Measurements from ENCODE around the gene AMY1A.
"Not testable (repeated sequence)": the region's sequence is repeated elsewhere in the genome, so short reads cannot be mapped to it uniquely, and the experiment has no call there.

The AMY1A gene

DNA sequence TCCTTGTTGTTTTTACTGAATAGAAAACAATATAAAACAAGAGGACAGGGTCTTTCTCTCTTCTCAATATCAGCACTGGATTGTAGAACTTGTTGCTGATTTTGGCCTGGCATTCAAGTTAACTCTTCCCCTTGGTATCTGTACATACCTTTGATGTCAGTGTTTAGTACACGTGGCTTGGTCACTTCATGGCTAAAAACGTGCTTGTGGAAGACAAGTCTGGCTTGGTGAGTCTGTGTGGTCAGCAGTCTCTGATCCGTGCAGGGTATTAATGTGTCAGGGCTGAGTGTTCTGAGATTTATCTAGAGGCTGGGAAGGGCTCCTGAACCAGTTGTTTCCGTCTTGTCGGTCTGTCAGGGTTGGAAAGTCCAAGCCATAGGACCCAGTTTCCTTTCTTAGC is at the start of gene AMY1A:
AMY1A (plus strand) TSS at position 301 of the 400 bp plus-strand sequence. CDS start 571 bp downstream, outside the sequence.
- DNase-seq (ENCODE audit: low read depth, low spot score), result not testable (repeated sequence)

DNA sequence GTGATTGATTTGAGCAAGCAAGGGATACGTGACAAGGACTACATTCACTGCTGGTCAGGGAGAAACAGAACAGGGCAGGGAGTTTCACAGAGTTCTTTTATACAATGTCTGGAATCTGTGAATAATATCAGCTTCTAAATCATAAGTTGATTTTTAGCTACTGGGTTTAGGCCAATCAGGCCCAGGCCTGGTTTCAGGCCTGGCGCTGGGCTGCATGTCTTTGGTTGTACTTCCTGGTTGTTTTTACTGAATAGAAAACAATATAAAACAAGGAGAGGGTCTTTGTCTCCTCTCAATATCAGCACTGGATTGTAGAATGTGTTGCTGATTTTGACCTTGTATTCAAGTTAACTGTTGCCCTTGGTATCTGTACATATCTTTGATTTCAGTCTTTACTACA is 39.2 kb upstream of the AMY1A start:
- no peak for DNase-seq (ENCODE audit: low read depth, low spot score)

DNA sequence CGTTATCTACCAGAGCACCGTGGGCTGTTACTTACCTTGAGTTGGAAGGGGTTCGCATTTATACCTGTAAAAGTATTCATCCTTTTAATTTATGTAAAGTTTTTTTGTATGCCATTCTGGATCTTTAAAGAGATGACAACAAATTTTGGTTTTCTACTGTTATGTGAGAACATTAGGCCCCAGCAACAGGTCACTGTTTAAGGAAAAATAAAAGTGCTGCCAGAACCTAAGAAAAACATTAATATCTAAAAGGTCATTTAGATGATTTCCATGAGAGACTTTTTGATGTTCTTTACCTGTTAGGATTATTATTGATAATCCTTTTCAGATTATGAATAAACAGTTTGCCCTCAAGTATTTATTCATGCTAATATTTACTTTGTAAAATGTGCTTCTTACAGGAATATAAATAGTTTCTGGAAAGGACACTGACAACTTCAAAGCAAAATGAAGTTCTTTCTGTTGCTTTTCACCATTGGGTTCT is 38.5 kb upstream of the AMY1A start, which contains the start of gene AMY2A:
AMY2A (plus strand) TSS at position 434 of the 484 bp plus-strand sequence; CDS start at position 448, 14 bp downstream.
- DNase-seq (ENCODE audit: low read depth, low spot score), result not testable (repeated sequence)

DNA sequence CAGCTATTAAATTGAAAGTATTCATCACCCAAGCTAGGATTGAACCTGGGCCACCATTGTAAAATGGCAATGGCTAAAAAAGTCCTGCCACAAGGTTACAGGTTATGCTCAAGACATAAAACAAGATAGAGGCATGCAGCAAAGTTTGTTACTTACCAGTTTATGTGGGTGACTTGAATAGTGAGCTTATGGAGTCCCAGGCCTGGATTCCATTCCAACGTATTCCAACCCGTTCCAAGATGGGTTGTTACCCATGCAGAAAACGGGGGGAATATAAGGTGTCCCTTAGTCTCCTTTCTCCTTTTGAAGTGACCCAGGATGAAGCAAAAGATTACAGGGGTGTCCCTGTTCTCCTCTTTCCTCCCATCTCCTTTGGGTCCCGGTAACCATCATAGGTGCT is 28.1 kb upstream of the AMY1A start:
- DNase-seq (ENCODE audit: low read depth, low spot score), result not testable (repeated sequence)

DNA sequence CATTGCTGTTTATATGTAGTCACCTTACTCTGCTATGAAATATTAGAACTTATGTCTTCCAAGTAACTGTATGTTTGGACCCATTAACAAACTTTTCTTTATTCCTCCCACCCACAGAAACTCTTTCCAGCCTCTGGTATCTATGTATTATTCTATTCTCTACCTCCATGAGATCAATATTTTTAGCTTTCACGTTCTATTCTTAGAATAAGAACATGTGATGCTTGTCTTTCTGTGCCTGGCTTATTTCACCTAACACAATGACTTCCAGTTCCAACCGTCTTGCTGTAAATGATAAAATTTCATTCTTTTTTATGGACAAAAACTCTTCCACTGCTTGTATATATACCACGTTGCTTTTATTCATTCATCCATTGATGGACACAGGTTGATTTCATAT is 14.4 kb upstream of the AMY1A start:
- not testable (repeated sequence) for DNase-seq (ENCODE audit: low read depth, low spot score)

DNA sequence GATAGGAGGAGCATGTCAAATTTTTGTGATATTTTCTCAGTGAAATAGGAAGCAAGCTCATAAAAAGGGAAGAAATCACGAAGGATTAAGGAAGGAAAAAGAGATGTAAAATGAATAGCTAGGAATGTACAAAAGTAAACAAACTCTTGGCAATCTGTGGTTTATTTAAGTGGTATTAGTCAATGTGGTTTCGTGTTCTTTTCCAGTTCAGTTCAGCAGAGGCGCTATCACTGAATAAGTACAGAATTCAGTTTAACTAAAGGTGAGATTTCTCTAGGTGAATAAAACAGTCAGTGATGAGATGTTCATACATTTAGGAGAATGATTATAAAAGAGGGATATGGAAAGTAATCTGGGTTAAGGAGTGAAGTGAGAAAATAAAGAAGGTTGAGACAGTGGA is 11.7 kb upstream of the AMY1A start:
- not testable (repeated sequence) for DNase-seq (ENCODE audit: low read depth, low spot score)

DNA sequence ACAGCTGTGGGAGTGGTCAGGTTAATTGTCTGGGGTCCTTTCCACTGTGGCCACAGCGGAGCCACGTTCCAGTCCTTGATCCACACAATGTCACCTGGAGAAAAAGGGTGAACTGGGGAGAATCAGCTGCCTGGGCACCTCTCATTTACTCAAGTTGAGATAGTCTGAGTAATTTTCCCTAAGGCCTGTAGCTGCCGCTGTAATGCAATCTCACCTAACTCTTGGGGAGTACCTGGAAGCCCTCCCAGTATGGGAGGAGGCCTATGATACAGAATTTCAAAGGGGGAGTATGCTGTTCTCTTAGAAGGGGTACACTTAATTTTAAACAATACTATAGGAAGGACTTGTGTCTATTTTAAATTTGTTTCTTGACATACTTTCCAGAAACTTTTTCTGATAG is 5.3 kb upstream of the AMY1A start:
- not testable (repeated sequence) for DNase-seq (ENCODE audit: low read depth, low spot score)

DNA sequence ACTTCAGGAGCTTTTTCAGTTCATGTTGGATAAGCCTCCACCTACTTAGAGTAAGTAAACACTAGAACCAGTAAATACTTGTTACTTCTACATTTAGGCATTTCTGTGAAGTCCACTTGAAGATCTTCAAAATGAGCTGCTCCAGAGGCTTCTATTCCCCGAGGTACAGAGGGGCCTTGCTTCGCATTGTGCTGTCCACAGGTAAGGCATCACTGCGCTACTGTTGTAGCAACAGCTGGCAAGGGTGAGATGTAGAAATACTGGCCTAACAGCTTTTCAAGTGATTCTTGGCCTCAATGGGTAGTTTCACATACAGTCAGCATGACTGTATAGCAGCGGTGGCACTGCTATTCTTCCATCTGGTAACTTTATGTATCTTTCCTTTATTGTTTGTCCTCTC is 4.7 kb upstream of the AMY1A start:
- DNase-seq (ENCODE audit: low read depth, low spot score), result not testable (repeated sequence)

DNA sequence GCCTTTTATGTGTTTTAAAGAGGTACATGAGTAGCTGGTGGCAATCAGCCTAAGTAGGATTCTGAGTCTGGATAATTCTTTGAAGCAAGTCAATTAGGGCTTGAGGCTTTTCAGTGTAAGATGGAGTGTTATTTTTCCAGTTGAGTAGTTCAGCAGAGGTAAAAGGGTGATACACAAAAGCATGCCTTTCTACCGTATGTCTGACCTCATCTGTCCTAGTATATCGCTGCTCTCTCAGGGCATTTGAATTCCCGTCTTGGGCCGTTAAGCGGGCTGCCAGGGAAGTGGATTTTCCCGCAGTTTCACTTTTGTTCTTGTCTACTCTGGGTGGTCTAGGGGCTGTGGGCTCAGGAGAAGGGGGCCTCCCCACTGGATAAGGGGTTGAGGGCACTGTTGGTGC is 1.4 kb upstream of the AMY1A start:
- DNase-seq (ENCODE audit: low read depth, low spot score), result not testable (repeated sequence)

DNA sequence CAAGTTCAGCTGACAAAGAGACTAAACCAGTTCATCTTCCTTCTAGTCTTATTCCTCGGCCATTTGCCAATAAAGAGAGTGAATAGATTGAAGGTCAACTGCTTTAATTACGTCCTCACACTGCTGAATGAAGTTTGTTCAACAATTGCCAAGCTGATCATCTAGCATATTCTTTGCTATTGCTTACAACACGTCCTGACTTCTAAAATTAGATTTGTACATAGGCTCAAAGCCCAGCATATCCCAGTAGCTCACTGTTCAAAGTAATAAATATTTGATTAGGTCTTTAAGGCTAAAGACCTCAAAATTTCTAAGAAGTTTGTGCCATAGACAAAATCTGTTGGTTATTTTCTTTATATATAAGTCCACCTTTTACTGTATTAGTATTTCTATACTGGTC is 20.8 kb downstream of the AMY1A start:
- DNase-seq (ENCODE audit: low read depth, low spot score), result not testable (repeated sequence)

DNA sequence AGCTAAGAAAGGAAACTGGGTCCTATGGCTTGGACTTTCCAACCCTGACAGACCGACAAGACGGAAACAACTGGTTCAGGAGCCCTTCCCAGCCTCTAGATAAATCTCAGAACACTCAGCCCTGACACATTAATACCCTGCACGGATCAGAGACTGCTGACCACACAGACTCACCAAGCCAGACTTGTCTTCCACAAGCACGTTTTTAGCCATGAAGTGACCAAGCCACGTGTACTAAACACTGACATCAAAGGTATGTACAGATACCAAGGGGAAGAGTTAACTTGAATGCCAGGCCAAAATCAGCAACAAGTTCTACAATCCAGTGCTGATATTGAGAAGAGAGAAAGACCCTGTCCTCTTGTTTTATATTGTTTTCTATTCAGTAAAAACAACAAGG is 40.5 kb downstream of the AMY1A start, which contains the start of gene AMY1B:
AMY1B (minus strand) TSS at position 101 of the 400 bp plus-strand sequence. CDS start 571 bp downstream, outside the sequence.
- DNase-seq (ENCODE audit: low read depth, low spot score), result not testable (repeated sequence)

DNA sequence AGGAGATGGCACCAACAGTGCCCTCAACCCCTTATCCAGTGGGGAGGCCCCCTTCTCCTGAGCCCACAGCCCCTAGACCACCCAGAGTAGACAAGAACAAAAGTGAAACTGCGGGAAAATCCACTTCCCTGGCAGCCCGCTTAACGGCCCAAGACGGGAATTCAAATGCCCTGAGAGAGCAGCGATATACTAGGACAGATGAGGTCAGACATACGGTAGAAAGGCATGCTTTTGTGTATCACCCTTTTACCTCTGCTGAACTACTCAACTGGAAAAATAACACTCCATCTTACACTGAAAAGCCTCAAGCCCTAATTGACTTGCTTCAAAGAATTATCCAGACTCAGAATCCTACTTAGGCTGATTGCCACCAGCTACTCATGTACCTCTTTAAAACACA is 41.9 kb downstream of the AMY1A start:
- DNase-seq (ENCODE audit: low read depth, low spot score), result not testable (repeated sequence)

DNA sequence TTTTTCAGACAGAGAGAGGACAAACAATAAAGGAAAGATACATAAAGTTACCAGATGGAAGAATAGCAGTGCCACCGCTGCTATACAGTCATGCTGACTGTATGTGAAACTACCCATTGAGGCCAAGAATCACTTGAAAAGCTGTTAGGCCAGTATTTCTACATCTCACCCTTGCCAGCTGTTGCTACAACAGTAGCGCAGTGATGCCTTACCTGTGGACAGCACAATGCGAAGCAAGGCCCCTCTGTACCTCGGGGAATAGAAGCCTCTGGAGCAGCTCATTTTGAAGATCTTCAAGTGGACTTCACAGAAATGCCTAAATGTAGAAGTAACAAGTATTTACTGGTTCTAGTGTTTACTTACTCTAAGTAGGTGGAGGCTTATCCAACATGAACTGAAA is 45.1 kb downstream of the AMY1A start:
- DNase-seq (ENCODE audit: low read depth, low spot score), result not testable (repeated sequence)

DNA sequence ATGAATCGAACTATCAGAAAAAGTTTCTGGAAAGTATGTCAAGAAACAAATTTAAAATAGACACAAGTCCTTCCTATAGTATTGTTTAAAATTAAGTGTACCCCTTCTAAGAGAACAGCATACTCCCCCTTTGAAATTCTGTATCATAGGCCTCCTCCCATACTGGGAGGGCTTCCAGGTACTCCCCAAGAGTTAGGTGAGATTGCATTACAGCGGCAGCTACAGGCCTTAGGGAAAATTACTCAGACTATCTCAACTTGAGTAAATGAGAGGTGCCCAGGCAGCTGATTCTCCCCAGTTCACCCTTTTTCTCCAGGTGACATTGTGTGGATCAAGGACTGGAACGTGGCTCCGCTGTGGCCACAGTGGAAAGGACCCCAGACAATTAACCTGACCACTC is 45.7 kb downstream of the AMY1A start:
- DNase-seq (ENCODE audit: low read depth, low spot score), result not testable (repeated sequence)

DNA sequence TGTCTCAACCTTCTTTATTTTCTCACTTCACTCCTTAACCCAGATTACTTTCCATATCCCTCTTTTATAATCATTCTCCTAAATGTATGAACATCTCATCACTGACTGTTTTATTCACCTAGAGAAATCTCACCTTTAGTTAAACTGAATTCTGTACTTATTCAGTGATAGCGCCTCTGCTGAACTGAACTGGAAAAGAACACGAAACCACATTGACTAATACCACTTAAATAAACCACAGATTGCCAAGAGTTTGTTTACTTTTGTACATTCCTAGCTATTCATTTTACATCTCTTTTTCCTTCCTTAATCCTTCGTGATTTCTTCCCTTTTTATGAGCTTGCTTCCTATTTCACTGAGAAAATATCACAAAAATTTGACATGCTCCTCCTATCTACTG is 52.1 kb downstream of the AMY1A start:
- DNase-seq (ENCODE audit: low read depth, low spot score), result not testable (repeated sequence)

DNA sequence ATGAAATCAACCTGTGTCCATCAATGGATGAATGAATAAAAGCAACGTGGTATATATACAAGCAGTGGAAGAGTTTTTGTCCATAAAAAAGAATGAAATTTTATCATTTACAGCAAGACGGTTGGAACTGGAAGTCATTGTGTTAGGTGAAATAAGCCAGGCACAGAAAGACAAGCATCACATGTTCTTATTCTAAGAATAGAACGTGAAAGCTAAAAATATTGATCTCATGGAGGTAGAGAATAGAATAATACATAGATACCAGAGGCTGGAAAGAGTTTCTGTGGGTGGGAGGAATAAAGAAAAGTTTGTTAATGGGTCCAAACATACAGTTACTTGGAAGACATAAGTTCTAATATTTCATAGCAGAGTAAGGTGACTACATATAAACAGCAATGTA is 54.8 kb downstream of the AMY1A start:
- not testable (repeated sequence) for DNase-seq (ENCODE audit: low read depth, low spot score)

All from ELF-1 (cell line).